GM19467 (cell line): ENCODE data around the gene TMEM132C.

Experiments used
- ATAC-seq: cut with Tn5 transposase; IDR thresholded peaks from one replicate; pipeline ENCODE4 v1.9.1; 2021; ENCODE audit warnings: mild to moderate bottlenecking, moderate library complexity; ENCODE audit not compliant: unreplicated experiment

The TMEM132C gene

GRCh38 chr12:128337431-128338170, 70.6 kb downstream of the TMEM132C start:
- ATAC-seq = no peak

DNA sequence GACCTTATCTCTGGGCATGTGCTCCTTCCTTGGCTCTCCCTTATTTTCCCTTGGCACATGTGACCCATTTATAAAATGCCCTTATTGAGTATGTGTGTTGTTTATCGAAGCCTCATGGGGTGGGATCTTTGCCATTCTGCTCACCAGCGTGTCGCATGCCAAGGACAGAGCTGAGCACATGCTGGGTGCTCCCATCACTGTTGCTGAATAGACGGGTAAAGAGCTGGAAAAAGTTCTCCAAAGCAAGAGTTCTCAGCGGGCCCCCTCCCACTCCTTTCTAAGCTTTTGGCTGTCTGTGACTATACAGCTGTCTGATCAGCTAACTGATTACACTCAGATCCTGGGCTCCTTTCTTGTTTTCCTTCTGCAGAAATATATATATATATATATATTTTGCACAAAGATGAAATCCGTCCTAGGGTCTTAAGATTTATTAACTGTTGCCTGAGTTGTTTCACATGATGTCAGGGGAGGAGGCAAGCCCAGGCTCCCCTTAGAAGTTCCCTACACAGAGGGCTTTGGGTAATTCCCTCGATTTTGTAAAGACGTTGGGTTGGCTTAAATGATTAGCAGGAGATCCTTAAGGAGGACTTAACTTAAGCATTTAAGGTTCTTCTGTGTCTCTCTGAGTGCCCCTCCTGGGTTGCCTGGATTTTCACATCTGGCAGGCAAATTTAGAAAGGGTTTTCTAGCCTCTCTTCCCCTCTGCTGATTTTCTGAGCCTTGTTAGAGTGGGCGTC, 71.6 kb downstream of the TMEM132C start:
- ATAC-seq = no peak

DNA sequence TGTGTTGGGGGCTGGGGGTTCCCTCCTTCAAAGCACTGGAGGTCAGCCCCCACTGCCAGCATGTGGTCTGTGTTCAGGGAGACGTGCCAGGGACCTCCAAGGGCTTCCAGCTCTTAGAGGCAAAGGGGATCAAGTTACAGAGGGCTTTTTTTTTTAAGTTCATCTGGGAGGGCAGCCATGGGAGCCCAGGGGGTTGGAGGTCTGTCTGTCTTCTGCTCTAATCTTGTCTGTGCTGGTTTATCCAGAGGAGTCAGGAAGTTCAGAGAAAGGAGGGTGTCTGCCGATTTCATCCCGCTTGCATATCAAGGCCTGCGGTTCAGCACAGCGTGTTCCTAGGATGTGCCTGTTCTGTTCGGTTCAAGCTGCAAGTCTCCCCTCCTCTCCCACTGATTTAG, 72.2 kb downstream of the TMEM132C start:
- no peak for ATAC-seq

DNA sequence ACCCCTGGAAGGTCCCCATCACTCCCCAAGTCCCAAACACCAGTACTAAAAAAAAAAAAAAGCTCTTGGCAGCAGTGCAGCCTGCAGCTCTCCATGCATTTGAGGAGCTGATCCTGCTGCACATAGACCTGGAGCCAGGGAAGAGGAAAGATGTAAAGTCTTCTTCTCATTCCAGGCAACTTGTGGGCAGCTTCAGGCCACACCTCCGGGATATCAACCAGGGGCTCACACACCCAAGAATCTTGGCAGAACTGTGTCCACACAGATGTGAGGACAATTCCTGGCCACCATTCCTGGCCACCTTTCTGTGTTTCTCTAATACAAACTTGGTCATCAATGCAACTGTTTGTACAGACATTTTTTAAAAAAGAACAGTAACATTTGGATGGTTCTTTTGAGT, 72.7 kb downstream of the TMEM132C start:
- ATAC-seq = no peak

DNA sequence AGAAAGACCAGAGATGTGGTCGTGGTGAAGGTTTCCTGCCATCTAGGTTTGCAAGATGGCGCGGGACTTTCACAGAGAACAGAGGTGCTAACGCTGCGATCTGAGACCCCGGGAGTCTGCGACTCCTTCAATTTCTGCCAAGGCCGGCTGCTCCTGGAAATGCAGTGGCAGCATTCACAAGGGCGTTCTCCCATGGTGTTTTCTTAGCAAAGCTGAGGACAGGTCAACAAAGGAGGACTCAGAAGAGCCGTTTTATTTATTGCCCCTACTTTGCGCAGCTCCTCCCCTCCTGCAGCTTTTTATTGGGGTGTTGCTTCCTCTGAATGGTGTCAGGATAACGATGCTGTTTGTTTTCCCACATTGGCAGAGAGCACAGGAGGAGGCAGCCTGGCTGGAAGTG, 86.3 kb downstream of the TMEM132C start:
- ATAC-seq = no peak

DNA sequence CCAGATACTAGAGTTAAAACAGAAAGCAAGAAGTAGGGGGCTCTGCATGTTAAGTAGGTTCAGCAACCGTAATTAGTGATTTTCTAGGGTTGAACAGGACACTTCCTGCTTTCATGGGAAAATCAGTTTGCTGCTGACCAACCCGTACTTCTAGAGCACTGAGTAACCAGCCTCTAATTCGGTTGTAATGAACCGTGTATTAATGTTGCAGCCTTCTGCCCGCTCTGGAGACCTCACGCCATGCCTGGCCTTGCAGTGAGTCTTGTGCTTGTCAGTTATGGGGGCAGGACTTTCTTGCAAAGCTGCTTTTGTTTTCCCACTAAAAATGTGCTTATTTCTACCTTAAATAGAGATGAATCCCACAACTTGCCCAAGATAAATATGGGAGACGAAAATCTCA, 89.6 kb downstream of the TMEM132C start:
- ATAC-seq = no peak

GRCh38 chr12:128361400-128361995, 94.5 kb downstream of the TMEM132C start:
- ATAC-seq = no peak

- no peak for ATAC-seq
Measured at GRCh38 chr12:128365032-128365431, 98.1 kb downstream of the TMEM132C start.

DNA sequence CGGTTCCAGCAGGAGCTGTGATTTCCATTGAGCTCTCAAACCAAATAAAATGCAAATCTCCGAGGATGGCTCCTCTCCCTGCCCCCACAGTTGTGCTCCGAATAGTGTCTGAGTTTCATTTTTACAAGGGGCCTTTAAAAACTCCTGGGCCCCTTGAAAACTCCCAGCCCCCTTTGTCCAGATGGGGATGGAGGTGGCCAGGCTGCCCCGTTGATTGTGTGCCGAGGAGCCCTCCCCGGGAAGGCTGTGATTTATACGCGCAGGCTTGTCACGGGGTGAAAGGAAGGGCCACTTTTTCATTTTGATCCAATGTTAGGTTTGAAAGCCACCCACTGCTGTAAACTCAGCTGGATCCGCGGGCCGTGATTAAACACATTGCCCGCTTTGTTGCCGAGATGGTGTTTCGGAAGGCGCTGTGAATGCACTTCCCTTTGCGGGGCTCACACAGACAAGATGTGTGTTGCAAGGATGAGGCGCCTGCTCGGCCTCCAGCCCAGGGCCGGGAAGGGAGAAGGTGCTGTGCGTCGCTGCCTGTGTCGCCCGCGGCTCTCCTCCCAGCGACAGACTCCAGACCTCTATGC, 98.8 kb downstream of the TMEM132C start:
- ATAC-seq = no peak

DNA sequence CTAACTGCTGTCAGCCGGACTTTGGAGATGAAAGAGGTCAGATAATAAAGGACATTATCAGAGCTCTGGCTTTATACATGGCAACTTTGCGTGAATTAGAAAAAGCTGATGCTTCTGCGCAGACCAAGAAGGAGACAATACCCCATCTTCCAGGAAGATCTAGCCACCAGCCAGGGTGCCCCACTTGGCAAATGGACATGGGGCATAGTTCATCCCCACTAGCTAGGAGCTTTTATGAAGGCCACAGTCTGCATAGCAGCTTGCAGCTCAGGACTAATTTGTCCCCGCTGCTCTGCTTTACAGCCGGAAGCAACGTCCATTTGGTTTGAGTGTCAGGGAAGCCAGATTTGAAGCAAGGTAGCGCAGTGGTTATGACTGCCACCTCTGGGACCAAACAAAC, 101.0 kb downstream of the TMEM132C start:
- ATAC-seq = no peak

DNA sequence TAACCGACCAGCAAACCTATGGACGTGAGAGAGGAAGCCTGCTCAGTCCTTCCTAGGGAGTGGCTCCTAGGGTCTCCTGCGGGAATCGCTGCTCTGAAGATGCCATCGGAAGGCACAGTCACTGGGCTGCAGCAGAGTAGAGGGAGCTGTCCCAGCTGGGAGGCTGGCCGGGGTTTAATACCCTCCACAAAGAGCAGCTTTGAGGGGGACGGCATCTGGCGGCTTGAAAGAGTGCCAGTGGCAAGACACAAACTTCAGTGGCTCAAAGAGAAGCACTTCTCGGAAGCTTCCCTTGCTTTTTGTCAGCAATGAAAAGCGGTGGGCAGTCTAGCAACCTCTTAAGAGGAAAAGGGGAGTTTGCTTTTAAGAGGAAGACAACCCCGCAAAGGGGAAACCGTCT, 114.6 kb downstream of the TMEM132C start:
- ATAC-seq = no peak

- no peak for ATAC-seq
Measured at GRCh38 chr12:128381946-128382345, 115.0 kb downstream of the TMEM132C start.

DNA sequence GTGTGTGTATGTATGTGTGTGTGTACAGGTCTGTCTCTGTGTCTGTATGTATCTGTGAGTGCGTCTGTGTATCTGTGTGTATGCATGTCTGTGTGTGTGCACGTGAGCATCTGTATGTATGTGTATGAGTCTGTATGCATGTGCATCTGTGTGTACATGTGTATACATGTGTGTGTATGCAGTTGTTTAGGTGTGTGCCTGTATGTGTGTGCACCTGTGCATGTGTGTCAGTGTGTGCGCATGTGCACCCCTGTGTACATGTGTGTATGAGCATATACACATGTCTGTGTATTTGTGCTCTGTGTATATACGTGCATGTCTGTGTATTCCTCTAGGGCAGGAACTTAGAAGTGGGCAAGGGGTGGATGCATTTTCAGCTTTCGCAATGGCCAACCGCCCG, 116.0 kb downstream of the TMEM132C start:
- ATAC-seq = no peak

GRCh38 chr12:128383357-128383937, 116.5 kb downstream of the TMEM132C start:
- no peak for ATAC-seq

GRCh38 chr12:128385736-128386135, 118.8 kb downstream of the TMEM132C start:
- ATAC-seq = no peak

DNA sequence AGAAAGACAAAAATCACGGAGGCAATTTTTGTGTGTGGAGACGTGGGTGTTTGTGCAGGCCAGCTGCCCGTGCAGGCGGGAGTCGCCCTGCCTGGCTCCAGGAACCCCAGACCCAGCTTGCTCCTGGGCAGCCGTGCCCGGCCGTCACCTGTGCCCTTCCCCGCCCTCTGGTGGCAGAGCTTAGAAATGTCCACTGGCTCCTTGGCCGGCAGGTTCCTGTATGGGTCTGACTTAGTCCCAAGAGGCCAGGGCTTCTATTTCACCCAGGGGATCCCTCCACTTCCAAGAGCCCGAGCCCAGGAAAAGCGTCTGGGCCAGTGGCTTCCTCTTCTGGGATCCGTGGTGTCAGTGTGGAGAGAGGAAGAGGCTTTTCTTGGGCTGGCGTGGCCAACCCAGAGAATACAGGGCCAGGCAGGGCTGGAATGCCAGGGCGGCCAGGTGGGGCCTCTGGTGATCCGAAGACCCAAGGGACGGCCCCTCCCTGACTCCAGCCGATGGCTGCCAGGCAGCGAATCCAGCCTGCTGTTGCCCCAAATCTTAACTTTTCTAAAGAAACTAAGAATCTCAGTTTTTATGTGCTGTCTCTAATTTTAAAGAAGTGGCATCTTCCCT, 120.9 kb downstream of the TMEM132C start:
- no peak for ATAC-seq

- ATAC-seq = no peak
Measured at GRCh38 chr12:128388461-128389000, 121.6 kb downstream of the TMEM132C start.

DNA sequence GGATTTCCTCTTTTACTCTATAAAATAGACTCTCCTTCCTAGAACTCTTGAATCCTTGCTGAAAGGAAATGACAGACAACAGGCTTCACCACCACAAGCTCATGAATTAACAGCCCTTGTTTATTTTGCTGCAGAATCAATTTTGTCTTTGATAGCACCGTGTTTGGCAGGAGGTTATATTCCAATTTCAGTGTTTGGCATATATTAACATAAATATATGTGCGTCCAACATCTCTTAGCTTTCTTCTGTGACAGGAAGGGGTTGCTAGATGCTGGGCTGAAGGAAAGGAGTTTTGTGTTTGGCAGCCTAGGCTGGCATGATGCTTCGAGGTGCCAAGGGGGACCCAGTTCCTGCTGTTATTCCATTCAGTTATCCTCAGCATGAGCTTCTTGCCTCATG, 126.4 kb downstream of the TMEM132C start:
- ATAC-seq = no peak

DNA sequence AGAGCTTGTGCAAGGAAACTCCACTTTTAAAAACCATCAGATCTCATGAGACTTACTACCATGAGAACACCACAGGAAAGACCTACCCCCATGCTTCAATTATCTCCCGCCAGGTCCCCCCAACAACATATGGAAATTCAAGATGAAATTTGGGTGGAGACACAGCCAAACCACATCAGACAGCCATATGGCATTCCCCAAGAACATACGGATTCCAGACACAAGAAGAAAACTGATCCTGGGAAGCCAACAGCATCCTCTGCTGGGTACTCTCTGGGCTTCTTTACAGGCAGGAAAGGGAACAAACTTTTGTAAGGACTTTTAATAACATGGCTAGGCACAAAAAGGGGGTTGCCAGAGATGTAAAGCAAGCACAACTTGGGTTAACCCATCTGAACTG, 127.2 kb downstream of the TMEM132C start:
- no peak for ATAC-seq

DNA sequence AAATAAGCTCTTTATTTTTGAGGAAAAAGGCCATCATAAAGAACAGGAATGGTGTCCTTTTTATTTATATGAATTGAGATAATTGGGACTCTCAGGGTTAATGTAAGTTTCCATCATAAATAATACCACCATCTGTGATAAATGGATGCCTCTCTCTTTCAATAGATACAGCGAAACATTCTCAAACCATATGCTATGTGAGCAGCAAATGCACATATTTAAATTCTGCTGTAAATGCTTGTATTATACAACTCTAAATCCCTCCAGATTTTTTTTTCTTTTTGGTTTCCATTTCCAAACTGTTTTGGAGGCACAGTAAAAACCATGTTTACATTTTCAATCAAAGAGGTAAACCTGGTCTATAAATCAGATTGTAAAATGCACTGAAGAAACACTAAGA, 132.3 kb downstream of the TMEM132C start:
- no peak for ATAC-seq
